Endothelial cell (in vitro differentiated cells): ENCODE data around the gene ACVRL1. TPM values are rescaled to one million over a fixed set of nuclear protein-coding genes. Genes with fewer than 3 reads are reported as not detected.

ENCODE experiments used
- DNase-seq: peaks from one replicate; pipeline ENCODE4 v3.0.0; 2021; ENCODE audit warnings: low spot score
- H3K27ac Mint-ChIP-seq: one replicate; pipeline ENCODE4 v1.8.0; 2021; ENCODE audit warnings: mixed read lengths, inconsistent platforms; ENCODE audit not compliant: unreplicated experiment
- H3K27me3 Mint-ChIP-seq: one replicate; pipeline ENCODE4 v1.8.0; 2021; ENCODE audit warnings: mild to moderate bottlenecking, moderate library complexity, mixed read lengths, inconsistent platforms; ENCODE audit not compliant: unreplicated experiment
- H3K36me3 Mint-ChIP-seq: one replicate; pipeline ENCODE4 v1.8.0; 2021; ENCODE audit warnings: mild to moderate bottlenecking, low read depth, mixed read lengths, inconsistent platforms; ENCODE audit not compliant: unreplicated experiment
- H3K4me1 Mint-ChIP-seq: one replicate; pipeline ENCODE4 v1.8.0; 2021; ENCODE audit warnings: mild to moderate bottlenecking, mixed read lengths, inconsistent platforms; ENCODE audit not compliant: unreplicated experiment
- H3K4me3 Mint-ChIP-seq: one replicate; pipeline ENCODE4 v1.8.0; 2021; ENCODE audit warnings: mild to moderate bottlenecking, mixed read lengths, inconsistent platforms; ENCODE audit not compliant: unreplicated experiment
- H3K9me3 Mint-ChIP-seq: one replicate; pipeline ENCODE4 v1.8.0; 2021; ENCODE audit warnings: mixed read lengths, inconsistent platforms; ENCODE audit not compliant: unreplicated experiment
- CTCF ChIP-seq: fragments of 200-600 bp; sonication (generic); IDR thresholded peaks from one replicate; pipeline ENCODE4 v1.5.0; 2021; ENCODE audit warnings: antibody characterized with exemption; ENCODE audit not compliant: unreplicated experiment
- total RNA-seq: library from RNA; stranded (reverse); fragmentation: NEBNext Ultra II Directional; extraction: Animal tissue kit (Norgen Biotek cat#: 25700); gene quantifications from one replicate; pipeline ENCODE4 v1.2.1, GENCODE V29; 2021; ENCODE audit not compliant: unreplicated experiment

The ACVRL1 gene
- total RNA-seq, 1 donor from 2014 or later, result 395 TPM

GRCh38 chr12:51898506-51898905 is 8.8 kb upstream of the ACVRL1 start:
- Mint-ChIP-seq H3K4me3 (no peak overlapping the region), H3K9me3 (no peaks in the 10 kb centered on the region), H3K27me3 (peaks cover 2% of the 10 kb centered on the region), H3K27ac (no peak overlapping the region), H3K36me3 (no peaks in the 10 kb centered on the region), H3K4me1 (peaks cover 52% of the 10 kb centered on the region)
- no peak for DNase-seq
- TF ChIP-seq CTCF, result no peak

- no peak for DNase-seq
- Mint-ChIP-seq H3K4me1 (peaks cover 55% of the 10 kb centered on the region), H3K27ac (peak overlapping the region; percentile 90), H3K4me3 (no peak overlapping the region), H3K36me3 (no peaks in the 10 kb centered on the region), H3K27me3 (peaks cover 2% of the 10 kb centered on the region), H3K9me3 (no peaks in the 10 kb centered on the region)
- no peak for TF ChIP-seq CTCF
Measured at GRCh38 chr12:51898937-51899336, 8.4 kb upstream of the ACVRL1 start.

- TF ChIP-seq CTCF, result no peak
Measured at GRCh38 chr12:51900323-51900889, 6.9 kb upstream of the ACVRL1 start.

GRCh38 chr12:51901121-51901817 is 6.0 kb upstream of the ACVRL1 start:
- H3K36me3 Mint-ChIP-seq, result no peaks in the 10 kb centered on the region
- H3K9me3 Mint-ChIP-seq, result no peaks in the 10 kb centered on the region
- peaks cover 62% of the 10 kb centered on the region for H3K4me1 Mint-ChIP-seq
- peak overlapping the region; percentile 21 for H3K27ac Mint-ChIP-seq
- no peak for TF ChIP-seq CTCF
- no peak overlapping the region for H3K4me3 Mint-ChIP-seq
- peaks cover 6% of the 10 kb centered on the region for H3K27me3 Mint-ChIP-seq
- DNase-seq, result no peak

More at GRCh38 chr12:51900323-51900889, 6.9 kb upstream of the ACVRL1 start:
- Mint-ChIP-seq H3K4me3 (no peak overlapping the region), H3K27ac (peak overlapping the region; percentile 63), H3K4me1 (peaks cover 61% of the 10 kb centered on the region), H3K27me3 (peaks cover 4% of the 10 kb centered on the region), H3K36me3 (no peaks in the 10 kb centered on the region), H3K9me3 (no peaks in the 10 kb centered on the region)
- DNase-seq, result no peak

- no peak for DNase-seq
- no peaks in the 10 kb centered on the region for H3K9me3 Mint-ChIP-seq
- H3K4me3 Mint-ChIP-seq, result no peak overlapping the region
- H3K27me3 Mint-ChIP-seq, result peaks cover 6% of the 10 kb centered on the region
- H3K27ac Mint-ChIP-seq, result peak overlapping the region; percentile 86
- TF ChIP-seq CTCF, result no peak
- H3K36me3 Mint-ChIP-seq, result no peaks in the 10 kb centered on the region
- H3K4me1 Mint-ChIP-seq, result peaks cover 59% of the 10 kb centered on the region
Measured at GRCh38 chr12:51901881-51902280, 5.4 kb upstream of the ACVRL1 start.
